ENCODE data around the gene GABBR2.
"Not testable (repeated sequence)": the region's sequence is repeated elsewhere in the genome, so short reads cannot be mapped to it uniquely, and the experiment has no call there.

The GABBR2 gene

GRCh38 chr9:98515506-98516204 is 193.1 kb downstream of the GABBR2 start:
- no peak for DNase-seq (ENCODE audit: low spot score)

- no peak for DNase-seq (ENCODE audit: low spot score)
Measured at GRCh38 chr9:98514841-98515240, 193.9 kb downstream of the GABBR2 start.

GRCh38 chr9:98508217-98508919 is 200.4 kb downstream of the GABBR2 start:
- DNase-seq (ENCODE audit: low spot score): not testable (repeated sequence)

- DNase-seq (ENCODE audit: low spot score): no peak
Measured at GRCh38 chr9:98506422-98507054, 202.2 kb downstream of the GABBR2 start.

GRCh38 chr9:98504298-98505282 is 204.1 kb downstream of the GABBR2 start:
- DNase-seq (ENCODE audit: low spot score): no peak

- no peak for DNase-seq (ENCODE audit: low spot score)
Measured at GRCh38 chr9:98503867-98504266, 204.9 kb downstream of the GABBR2 start.

GRCh38 chr9:98502976-98503325 is 205.8 kb downstream of the GABBR2 start:
- peak; percentile 55 for DNase-seq (ENCODE audit: low spot score)

GRCh38 chr9:98502311-98502975 is 206.3 kb downstream of the GABBR2 start:
- peak; percentile 57 for DNase-seq (ENCODE audit: low spot score)

GRCh38 chr9:98501819-98502218 is 206.9 kb downstream of the GABBR2 start:
- no peak for DNase-seq (ENCODE audit: low spot score)

- not testable (repeated sequence) for DNase-seq (ENCODE audit: low spot score)
Measured at GRCh38 chr9:98501259-98501658, 207.5 kb downstream of the GABBR2 start.

- DNase-seq (ENCODE audit: low spot score): no peak
Measured at GRCh38 chr9:98500337-98500919, 208.3 kb downstream of the GABBR2 start.

- no peak for DNase-seq (ENCODE audit: low spot score)
Measured at GRCh38 chr9:98495530-98495929, 213.2 kb downstream of the GABBR2 start.

- no peak for DNase-seq (ENCODE audit: low spot score)
Measured at GRCh38 chr9:98494852-98495251, 213.9 kb downstream of the GABBR2 start.

GRCh38 chr9:98491828-98492227 is 216.9 kb downstream of the GABBR2 start:
- peak; percentile 62 for DNase-seq (ENCODE audit: low spot score)

GRCh38 chr9:98491231-98491651 is 217.5 kb downstream of the GABBR2 start:
- no peak for DNase-seq (ENCODE audit: low spot score)

- peak; percentile 93 for DNase-seq (ENCODE audit: low spot score)
Measured at GRCh38 chr9:98488571-98489312, 220.0 kb downstream of the GABBR2 start.

- no peak for DNase-seq (ENCODE audit: low spot score)
Measured at GRCh38 chr9:98485706-98486105, 223.0 kb downstream of the GABBR2 start.

GRCh38 chr9:98484162-98484561 is 224.6 kb downstream of the GABBR2 start:
- no peak for DNase-seq (ENCODE audit: low spot score)

GRCh38 chr9:98482226-98482625 is 226.5 kb downstream of the GABBR2 start:
- no peak for DNase-seq (ENCODE audit: low spot score)

GRCh38 chr9:98481676-98482075 is 227.1 kb downstream of the GABBR2 start:
- DNase-seq (ENCODE audit: low spot score): no peak
